Parathyroid adenoma (tissue), 2 donors: Measurements from ENCODE around the gene CFAP61.
"Not testable (repeated sequence)": the region's sequence is repeated elsewhere in the genome, so short reads cannot be mapped to it uniquely, and the experiment has no call there.

Source experiments
- H2AFZ ChIP-seq: fragments of 300-600 bp; sonication (generic); one replicate; pipeline ENCODE4 v1.7.0; 2017; ENCODE audit warnings: antibody characterized with exemption, mild to moderate bottlenecking
- H3K27ac ChIP-seq: fragments of 300-600 bp; sonication (generic); one replicate; pipeline ENCODE4 v1.7.0; 2017
- H3K27me3 ChIP-seq: fragments of 300-600 bp; sonication (generic); one replicate; pipeline ENCODE4 v1.7.0; 2017; ENCODE audit warnings: low read length; ENCODE audit not compliant: control insufficient read depth, insufficient read depth
- H3K36me3 ChIP-seq: fragments of 300-600 bp; sonication (generic); one replicate; pipeline ENCODE4 v1.7.0; 2017; ENCODE audit warnings: low read length; ENCODE audit not compliant: control insufficient read depth, insufficient read depth
- H3K4me1 ChIP-seq: fragments of 300-600 bp; sonication (generic); one replicate; pipeline ENCODE4 v1.7.0; 2017; ENCODE audit warnings: control low read depth
- H3K4me2 ChIP-seq: fragments of 300-600 bp; sonication (generic); one replicate; pipeline ENCODE4 v1.7.0; 2017; ENCODE audit warnings: low read length
- H3K4me3 ChIP-seq: fragments of 300-600 bp; sonication (generic); one replicate; pipeline ENCODE4 v1.7.0; 2017; ENCODE audit warnings: low read depth, low read length
- H3K79me2 ChIP-seq: fragments of 300-600 bp; sonication (generic); one replicate; pipeline ENCODE4 v1.7.0; 2017; ENCODE audit warnings: control low read depth
- H3K9ac ChIP-seq: fragments of 300-600 bp; sonication (generic); one replicate; pipeline ENCODE4 v1.7.0; 2017; ENCODE audit warnings: mild to moderate bottlenecking
- H3K9me3 ChIP-seq: fragments of 300-600 bp; sonication (generic); one replicate; pipeline ENCODE4 v1.7.0; 2017; ENCODE audit warnings: low read length; ENCODE audit not compliant: control insufficient read depth
- CTCF ChIP-seq: fragments of 300-600 bp; sonication (generic); IDR thresholded peaks from one replicate; pipeline ENCODE4 v1.7.0; 2017; ENCODE audit warnings: antibody characterized with exemption, mild to moderate bottlenecking
- donor health status: primary hyperparathyroidism.

Gene CFAP61

GRCh38 chr20:20100881-20101280 is 48.5 kb downstream of the CFAP61 start:
- Histone ChIP-seq H2AFZ (no peak overlapping the region), H3K4me3 (no peak overlapping the region), H3K79me2 (no peaks in the 10 kb centered on the region), H3K27me3 (no peaks in the 10 kb centered on the region), H3K27ac (no peak overlapping the region), H3K4me2 (no peak overlapping the region), H3K9ac (no peak overlapping the region), H3K4me1 (no peaks in the 10 kb centered on the region), H3K36me3 (no peaks in the 10 kb centered on the region), H3K9me3 (no peaks in the 10 kb centered on the region)
- TF ChIP-seq CTCF: no peak

GRCh38 chr20:20102163-20102562 is 49.8 kb downstream of the CFAP61 start:
- Histone ChIP-seq H3K9ac (no peak overlapping the region), H3K79me2 (no peaks in the 10 kb centered on the region), H3K4me3 (no peak overlapping the region), H3K4me1 (no peaks in the 10 kb centered on the region), H3K27ac (no peak overlapping the region), H3K27me3 (no peaks in the 10 kb centered on the region), H3K9me3 (no peaks in the 10 kb centered on the region), H2AFZ (no peak overlapping the region), H3K4me2 (no peak overlapping the region), H3K36me3 (no peaks in the 10 kb centered on the region)
- TF ChIP-seq CTCF: no peak

GRCh38 chr20:20102716-20103258 is 50.5 kb downstream of the CFAP61 start:
- no peaks in the 10 kb centered on the region for H3K9me3 ChIP-seq
- H3K36me3 ChIP-seq: no peaks in the 10 kb centered on the region
- TF ChIP-seq CTCF: no peak
- no peaks in the 10 kb centered on the region for H3K27me3 ChIP-seq
- no peaks in the 10 kb centered on the region for H3K4me1 ChIP-seq
- no peak overlapping the region for H3K9ac ChIP-seq
- no peak overlapping the region for H3K4me2 ChIP-seq
- no peak overlapping the region for H3K4me3 ChIP-seq
- no peaks in the 10 kb centered on the region for H3K79me2 ChIP-seq
- no peak overlapping the region for H2AFZ ChIP-seq
- no peak overlapping the region for H3K27ac ChIP-seq

- no peak for TF ChIP-seq CTCF
- no peak overlapping the region for H2AFZ ChIP-seq
- H3K9me3 ChIP-seq: no peaks in the 10 kb centered on the region
- no peaks in the 10 kb centered on the region for H3K79me2 ChIP-seq
- H3K9ac ChIP-seq: no peak overlapping the region
- H3K4me2 ChIP-seq: no peak overlapping the region
- no peak overlapping the region for H3K4me3 ChIP-seq
- no peaks in the 10 kb centered on the region for H3K27me3 ChIP-seq
- no peak overlapping the region for H3K27ac ChIP-seq
- H3K4me1 ChIP-seq: no peaks in the 10 kb centered on the region
- no peaks in the 10 kb centered on the region for H3K36me3 ChIP-seq
Measured at GRCh38 chr20:20103486-20103885, 51.2 kb downstream of the CFAP61 start.

- not testable (repeated sequence) for H3K36me3 ChIP-seq, H3K4me2 ChIP-seq, H3K79me2 ChIP-seq, H3K4me1 ChIP-seq, H3K27ac ChIP-seq, H3K27me3 ChIP-seq, H2AFZ ChIP-seq, H3K9ac ChIP-seq, H3K4me3 ChIP-seq, H3K9me3 ChIP-seq
Measured at GRCh38 chr20:20123187-20123586, 70.9 kb downstream of the CFAP61 start.
